ENCODE data around the gene ZFYVE26. TPM values are rescaled to one million over a fixed set of nuclear protein-coding genes. Genes with fewer than 3 reads are reported as not detected.

Gene ZFYVE26
- total RNA-seq, 1 experiment from 2014 or later, result 19.9 TPM

GRCh38 chr14:67787673-67788072, 28.7 kb downstream of the ZFYVE26 start:
- H3K27me3 Mint-ChIP-seq (ENCODE audit: low read depth), result no peaks in the 10 kb centered on the region
- no peak overlapping the region for H3K27ac Mint-ChIP-seq
- no peak overlapping the region for H2BK120ac ChIP-seq (ENCODE audit: low read depth, low read length, poor library complexity, severe bottlenecking)
- H4K91ac ChIP-seq (ENCODE audit: insufficient read length, low read depth, low read length), result no peak overlapping the region
- no peak overlapping the region for H4K8ac ChIP-seq (replicated peaks; ENCODE audit: insufficient read length, low read depth, low read length)
- no peaks in the 10 kb centered on the region for H3K27me3 ChIP-seq (ENCODE audit: insufficient read depth, low read length)
- TF ChIP-seq CTCF (conservative IDR thresholded peaks at IDR 0.05), result no peak
- WGBS (ENCODE audit: extremely low coverage, insufficient read length, low lambda C conversion rate), result no CpG with 5 or more reads among the region's 1 CpG
- H3K4me1 ChIP-seq (ENCODE audit: insufficient read depth, low read length), result no peaks in the 10 kb centered on the region
- no peak overlapping the region for H3K9ac ChIP-seq (ENCODE audit: extremely low read depth, insufficient read length, low read length)
- no peak overlapping the region for H4K5ac ChIP-seq (ENCODE audit: insufficient read length, low read depth, low read length)
- H3K9me3 ChIP-seq (ENCODE audit: control insufficient read depth, low read depth, low read length), result no peaks in the 10 kb centered on the region
- no peak overlapping the region for H3K4ac ChIP-seq (ENCODE audit: low read depth, low read length)
- H3K23ac ChIP-seq (ENCODE audit: insufficient read length, low read depth, low read length), result no peak overlapping the region
- no peak overlapping the region for H3K4me3 Mint-ChIP-seq
- no peaks in the 10 kb centered on the region for H3K79me1 ChIP-seq (ENCODE audit: insufficient read depth, low read depth, low read length, poor library complexity, severe bottlenecking)
- no peak overlapping the region for H3K14ac ChIP-seq (ENCODE audit: insufficient read depth, low read length)
- no peak overlapping the region for H2AFZ ChIP-seq (ENCODE audit: low read length)
- no peak overlapping the region for H2AK5ac ChIP-seq (ENCODE audit: insufficient read length, low read length)
- H2BK20ac ChIP-seq (ENCODE audit: low read depth, low read length, poor library complexity, severe bottlenecking), result no peak overlapping the region
- H3K56ac ChIP-seq (ENCODE audit: insufficient read length, low read depth, low read length), result no peak overlapping the region
- peaks cover 18 to 74% (median 71%) of the 10 kb centered on the region in 3 experiments; a peak in 6 of 7 replicates for H3K36me3 Mint-ChIP-seq (ENCODE audit: insufficient read depth in 1 of 3, low read depth in 3 of 3)
- DNase-seq, result no peak
- H3K27ac ChIP-seq (ENCODE audit: insufficient read length, low read depth, low read length), result no peak overlapping the region
- no peak overlapping the region for H2BK15ac ChIP-seq (ENCODE audit: low read depth, low read length)
- H3K4me1 Mint-ChIP-seq, result no peaks in the 10 kb centered on the region
- no peak overlapping the region for H2BK5ac ChIP-seq (ENCODE audit: insufficient read length, low read length)
- no peaks in the 10 kb centered on the region for H3K9me3 Mint-ChIP-seq
- no peak overlapping the region for H2BK12ac ChIP-seq (ENCODE audit: insufficient read length, low read depth, low read length)
- H3K18ac ChIP-seq (ENCODE audit: insufficient read length, low read depth, low read length), result no peak overlapping the region
- no peak overlapping the region for H3T11ph ChIP-seq (ENCODE audit: low read length)
- H3K79me2 ChIP-seq (ENCODE audit: insufficient read depth, low read length), result no peaks in the 10 kb centered on the region
- no peak overlapping the region for H3K4me2 ChIP-seq (ENCODE audit: insufficient read depth, insufficient read length, low read length)
- no peaks in the 10 kb centered on the region for H4K20me1 ChIP-seq (ENCODE audit: control insufficient read depth, insufficient read depth, insufficient read length)
- H3K23me2 ChIP-seq (ENCODE audit: insufficient read length, low read depth, low read length, poor library complexity, severe bottlenecking), result no peaks in the 10 kb centered on the region

Data from H9 (cell line).